CD4-positive, alpha-beta memory T cell (primary cell): ENCODE measurements around the gene ST3GAL4. TPM values are rescaled to one million over a fixed set of nuclear protein-coding genes. Genes with fewer than 3 reads are reported as not detected.
A peak's percentile ranks its signal among the peaks of the same experiment; 100 is the strongest.

ENCODE experiments used
- CTCF ChIA-PET: fragments of 350-600 bp; sonication (Branson Sonifier 250); formaldehyde crosslinking; loops from one replicate; lab custom pipeline; 2021; ENCODE audit warnings: inconsistent platforms; ENCODE audit not compliant: partially characterized antibody; lab: Charles Lee
- POLR2A ChIA-PET: fragments of 350-600 bp; sonication (Branson Sonifier 250); formaldehyde crosslinking; loops from one replicate; lab custom pipeline; 2021; ENCODE audit not compliant: partially characterized antibody; lab: Charles Lee
- DNase-seq, 5 donors: peaks; one replicate each; pipeline versions ENCODE4 v3.0.0 to v3.0.0-alpha.2; 2020 to 2022; ENCODE audit warnings: mixed read lengths in 1 of 5
- H3K27ac ChIP-seq: one replicate; pipeline ENCODE4 v1.7.0; 2013; ENCODE audit warnings: low read depth, low read length
- H3K27me3 ChIP-seq: 2 replicates; pipeline ENCODE4 v1.7.0; 2013; ENCODE audit warnings: mild to moderate bottlenecking, low read length, moderate library complexity; ENCODE audit not compliant: insufficient read depth
- H3K36me3 ChIP-seq: 2 replicates; pipeline ENCODE4 v1.7.0; 2013; ENCODE audit warnings: mild to moderate bottlenecking, low read length, moderate library complexity; ENCODE audit not compliant: insufficient read depth
- H3K4me1 ChIP-seq: 2 replicates; pipeline ENCODE4 v1.7.0; 2013; ENCODE audit warnings: mild to moderate bottlenecking, low read length, moderate library complexity; ENCODE audit not compliant: insufficient read depth
- H3K4me3 ChIP-seq, 2 donors: one replicate each; pipeline ENCODE4 v1.7.0; 2013; ENCODE audit warnings: low read length in 2 of 2, mild to moderate bottlenecking in 1 of 2
- H3K9me3 ChIP-seq, 2 donors: one replicate each; pipeline ENCODE4 v1.7.0; 2013; ENCODE audit warnings: low read length in 2 of 2, control low read depth in 1 of 2; ENCODE audit not compliant: control insufficient read depth in 1 of 2
- H3K27ac Mint-ChIP-seq, 7 donors: one replicate each; pipeline ENCODE4 v1.8.0; 2020 to 2021; ENCODE audit warnings: mixed read lengths in 7 of 7, mild to moderate bottlenecking in 6 of 7, inconsistent platforms in 3 of 7, moderate library complexity in 3 of 7
- H3K27me3 Mint-ChIP-seq, 2 donors: one replicate each; pipeline ENCODE4 v1.8.0; 2020 to 2021; ENCODE audit warnings: mixed read lengths in 2 of 2
- H3K36me3 Mint-ChIP-seq, 2 donors: one replicate each; pipeline ENCODE4 v1.8.0; 2020 to 2021; ENCODE audit warnings: mixed read lengths in 2 of 2, inconsistent platforms in 1 of 2, mild to moderate bottlenecking in 1 of 2
- H3K4me1 Mint-ChIP-seq, 4 donors: one replicate each; pipeline ENCODE4 v1.8.0; 2020 to 2021; ENCODE audit warnings: mixed read lengths in 4 of 4, mild to moderate bottlenecking in 1 of 4
- H3K4me3 Mint-ChIP-seq, 8 donors: one replicate each; pipeline ENCODE4 v1.8.0; 2020 to 2021; ENCODE audit warnings: mixed read lengths in 8 of 8, mild to moderate bottlenecking in 7 of 8, moderate library complexity in 6 of 8, inconsistent platforms in 3 of 8
- H3K9me3 Mint-ChIP-seq, 8 donors: one replicate each; pipeline ENCODE4 v1.8.0; 2020 to 2021; ENCODE audit warnings: mixed read lengths in 8 of 8, mild to moderate bottlenecking in 5 of 8, inconsistent platforms in 3 of 8, moderate library complexity in 1 of 8
- intact Hi-C: fragments of 100-400 bp; cut with micrococcal nuclease; formaldehyde crosslinking; loops from one replicate; pipeline ENCODE4 v1.15.1; 2023
- polyA plus RNA-seq, 2 donors: library from polyadenylated mRNA; unstranded; fragments of 300-500 nt; fragmentation: Illumina TruSeq; gene quantifications; one replicate each; pipeline ENCODE4 v1.2.3, GENCODE V29; 2021
- total RNA-seq, 2 experiments: library from RNA; stranded (reverse); gene quantifications; one replicate each; pipeline ENCODE4 v1.2.3, GENCODE V29; 2021

The ST3GAL4 gene
- total and polyA plus RNA-seq, 4 experiments from 2014 or later = 2.6 to 5.9 (median 3.6) TPM

- no peaks in the 10 kb centered on the region for H3K9me3 Mint-ChIP-seq
- DNase-seq = no peak
- CTCF ChIA-PET = interaction anchor here (1.4 kb wide), 1 partner anchor 13 kb away, joined by 4 read pairs; no protein-coding TSS in a partner anchor
- no peaks in the 10 kb centered on the region for H3K9me3 ChIP-seq
- H3K27ac ChIP-seq = no peak overlapping the region
- peaks cover 20% of the 10 kb centered on the region for H3K4me1 ChIP-seq
- no peak overlapping the region for H3K4me3 ChIP-seq
- H3K27me3 Mint-ChIP-seq = no peaks in the 10 kb centered on the region
- H3K4me1 Mint-ChIP-seq = peaks cover 13 to 37% (median 18%) of the 10 kb centered on the region in 4 donors
- H3K36me3 Mint-ChIP-seq = no peaks in the 10 kb centered on the region
- no peaks in the 10 kb centered on the region for H3K36me3 ChIP-seq
- peak overlapping the region in 7 of 8 donors; percentile 40 to 81 (median 72) for H3K4me3 Mint-ChIP-seq
- intact Hi-C loops = loop anchor here (5.0 kb wide), 2 partner anchors 45 to 75 kb away; partner anchors contain the start of gene TIRAP
- POLR2A ChIA-PET = no interaction called here
- no peaks in the 10 kb centered on the region for H3K27me3 ChIP-seq
- peak overlapping the region in 2 of 7 donors; percentile 52 to 73 for H3K27ac Mint-ChIP-seq
Observed at GRCh38 chr11:126357055-126357962, 1.8 kb downstream of the ST3GAL4 start.

- no peaks in the 10 kb centered on the region for H3K36me3 ChIP-seq
- no peaks in the 10 kb centered on the region for H3K27me3 ChIP-seq
- H3K9me3 Mint-ChIP-seq = no peaks in the 10 kb centered on the region
- H3K4me1 Mint-ChIP-seq = peaks cover 10 to 28% (median 14%) of the 10 kb centered on the region in 4 donors
- no peaks in the 10 kb centered on the region for H3K36me3 Mint-ChIP-seq
- CTCF ChIA-PET = no interaction called here
- POLR2A ChIA-PET = no interaction called here
- no peaks in the 10 kb centered on the region for H3K9me3 ChIP-seq
- peak overlapping the region in 2 of 7 donors; percentile 10 to 73 for H3K27ac Mint-ChIP-seq
- no peak overlapping the region for H3K4me3 ChIP-seq
- peaks cover 20% of the 10 kb centered on the region for H3K4me1 ChIP-seq
- H3K27ac ChIP-seq = no peak overlapping the region
- H3K4me3 Mint-ChIP-seq = peak overlapping the region in 4 of 8 donors; percentile 62 to 76 (median 67)
- intact Hi-C loops = loop anchor here (5.0 kb wide), 2 partner anchors 46 to 76 kb away; partner anchors contain the start of gene TIRAP
- no peaks in the 10 kb centered on the region for H3K27me3 Mint-ChIP-seq
- DNase-seq = no peak
Observed at GRCh38 chr11:126357969-126358762, 2.7 kb downstream of the ST3GAL4 start.

GRCh38 chr11:126358763-126359160 is 3.3 kb downstream of the ST3GAL4 start:
- H3K27ac ChIP-seq = no peak overlapping the region
- POLR2A ChIA-PET = no interaction called here
- Mint-ChIP-seq H3K4me1 (peaks cover 6 to 23% (median 9%) of the 10 kb centered on the region in 4 donors), H3K36me3 (no peaks in the 10 kb centered on the region), H3K27ac (no peak overlapping the region), H3K27me3 (no peaks in the 10 kb centered on the region), H3K9me3 (no peaks in the 10 kb centered on the region), H3K4me3 (no peak overlapping the region)
- peaks cover 17% of the 10 kb centered on the region for H3K4me1 ChIP-seq
- H3K4me3 ChIP-seq = no peak overlapping the region
- H3K36me3 ChIP-seq = no peaks in the 10 kb centered on the region
- DNase-seq = no peak
- H3K9me3 ChIP-seq = no peaks in the 10 kb centered on the region
- intact Hi-C loops = loop anchor here (5.0 kb wide), 2 partner anchors 46 to 76 kb away; partner anchors contain the start of gene TIRAP
- H3K27me3 ChIP-seq = no peaks in the 10 kb centered on the region
- CTCF ChIA-PET = no interaction called here

- no peaks in the 10 kb centered on the region for H3K9me3 Mint-ChIP-seq
- ChIA-PET CTCF (no interaction called here), POLR2A (no interaction called here)
- no peak overlapping the region for H3K27ac Mint-ChIP-seq
- no peaks in the 10 kb centered on the region for H3K27me3 Mint-ChIP-seq
- H3K36me3 ChIP-seq = no peaks in the 10 kb centered on the region
- no peaks in the 10 kb centered on the region for H3K27me3 ChIP-seq
- DNase-seq = no peak
- H3K36me3 Mint-ChIP-seq = no peaks in the 10 kb centered on the region
- H3K4me3 Mint-ChIP-seq = no peak overlapping the region
- H3K27ac ChIP-seq = no peak overlapping the region
- no peaks in the 10 kb centered on the region for H3K9me3 ChIP-seq
- peaks cover 13% of the 10 kb centered on the region for H3K4me1 ChIP-seq
- intact Hi-C loops = loop anchor here (5.0 kb wide), 2 partner anchors 47 to 77 kb away; partner anchors contain the start of gene TIRAP
- no peak overlapping the region for H3K4me3 ChIP-seq
- peaks cover 1 to 17% (median 5%) of the 10 kb centered on the region in 4 donors for H3K4me1 Mint-ChIP-seq
Observed at GRCh38 chr11:126359431-126360048, 4.1 kb downstream of the ST3GAL4 start.

GRCh38 chr11:126360049-126360446 is 4.6 kb downstream of the ST3GAL4 start:
- H3K4me1 ChIP-seq = peaks cover 8% of the 10 kb centered on the region
- H3K4me3 Mint-ChIP-seq = no peak overlapping the region
- peak overlapping the region in 1 of 7 donors; percentile 29 for H3K27ac Mint-ChIP-seq
- no peak overlapping the region for H3K27ac ChIP-seq
- CTCF ChIA-PET = no interaction called here
- DNase-seq = no peak
- no peaks in the 10 kb centered on the region for H3K9me3 Mint-ChIP-seq
- H3K4me1 Mint-ChIP-seq = peaks cover 0 to 12% (median 1%) of the 10 kb centered on the region in 4 donors
- intact Hi-C loops = no loop called here
- no peaks in the 10 kb centered on the region for H3K27me3 Mint-ChIP-seq
- H3K36me3 Mint-ChIP-seq = no peaks in the 10 kb centered on the region
- H3K36me3 ChIP-seq = no peaks in the 10 kb centered on the region
- POLR2A ChIA-PET = no interaction called here
- H3K4me3 ChIP-seq = no peak overlapping the region
- H3K27me3 ChIP-seq = no peaks in the 10 kb centered on the region
- no peaks in the 10 kb centered on the region for H3K9me3 ChIP-seq

- Mint-ChIP-seq H3K4me1 (peaks cover 0 to 8% (median under 1%) of the 10 kb centered on the region in 4 donors), H3K27ac (no peak overlapping the region), H3K4me3 (no peak overlapping the region), H3K27me3 (no peaks in the 10 kb centered on the region), H3K9me3 (no peaks in the 10 kb centered on the region), H3K36me3 (no peaks in the 10 kb centered on the region)
- Histone ChIP-seq H3K27ac (no peak overlapping the region), H3K4me1 (peaks cover 2% of the 10 kb centered on the region), H3K9me3 (no peaks in the 10 kb centered on the region), H3K36me3 (no peaks in the 10 kb centered on the region), H3K4me3 (no peak overlapping the region), H3K27me3 (no peaks in the 10 kb centered on the region)
- intact Hi-C loops = no loop called here
- CTCF ChIA-PET = no interaction called here
- DNase-seq = no peak
- POLR2A ChIA-PET = interaction anchor here (0.6 kb wide), 1 partner anchor 9 kb away, joined by 3 read pairs; no protein-coding TSS in a partner anchor
Observed at GRCh38 chr11:126361400-126361799, 5.9 kb downstream of the ST3GAL4 start.
